Stomach smooth muscle (tissue), 2 donors: ENCODE data around the gene EN2.

Experiments
- H3K27ac ChIP-seq: one replicate; pipeline ENCODE4 v1.7.0; 2013; ENCODE audit warnings: mild to moderate bottlenecking, low read length, inconsistent platforms
- H3K27me3 ChIP-seq, 2 donors: one replicate each; pipeline ENCODE4 v1.7.0; 2013; ENCODE audit warnings: low read length in 2 of 2; ENCODE audit not compliant: insufficient read depth in 2 of 2, control insufficient read depth in 1 of 2
- H3K36me3 ChIP-seq, 2 donors: one replicate each; pipeline ENCODE4 v1.7.0; 2013; ENCODE audit warnings: low read length in 2 of 2; ENCODE audit not compliant: control insufficient read depth in 2 of 2, insufficient read depth in 2 of 2
- H3K4me1 ChIP-seq: one replicate; pipeline ENCODE4 v1.7.0; 2013; ENCODE audit warnings: low read length; ENCODE audit not compliant: control insufficient read depth, insufficient read depth
- H3K4me3 ChIP-seq, 2 donors: one replicate each; pipeline ENCODE4 v1.7.0; 2013; ENCODE audit warnings: low read length in 2 of 2
- H3K9ac ChIP-seq, 2 donors: one replicate each; pipeline ENCODE4 v1.7.0; 2013; ENCODE audit warnings: low read length in 2 of 2, mild to moderate bottlenecking in 1 of 2
- H3K9me3 ChIP-seq, 2 donors: one replicate each; pipeline ENCODE4 v1.7.0; 2013; ENCODE audit warnings: low read length in 2 of 2; ENCODE audit not compliant: control insufficient read depth in 2 of 2
- donor health status: healthy.
- donor health status: Pancreatic carcinoma.

EN2 gene

DNA sequence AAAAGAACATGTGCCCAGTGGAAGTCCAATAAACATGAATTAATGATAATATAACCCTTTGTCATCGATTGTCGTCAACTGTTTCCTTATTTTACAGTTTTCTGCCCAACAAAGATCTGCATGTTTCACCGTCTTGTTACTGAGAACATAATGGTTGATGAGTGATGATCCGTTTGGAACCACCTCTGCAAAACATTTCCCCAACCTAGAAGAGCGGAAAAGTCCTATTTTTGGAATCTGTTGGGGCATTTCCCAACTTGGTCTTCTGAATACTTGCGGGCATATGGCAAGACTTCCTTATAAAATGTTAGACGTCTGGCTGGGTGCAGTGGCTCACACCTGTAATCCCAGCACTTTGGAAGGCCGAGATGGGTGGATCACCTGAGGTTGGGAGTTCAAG lies 56.4 kb downstream of the EN2 start:
- Histone ChIP-seq H3K9ac (no peak overlapping the region), H3K36me3 (no peaks in the 10 kb centered on the region), H3K4me1 (peaks cover 2% of the 10 kb centered on the region), H3K27me3 (peaks cover 38 to 59% of the 10 kb centered on the region in 2 donors), H3K9me3 (peaks cover 0 to 3% of the 10 kb centered on the region in 2 donors), H3K4me3 (no peak overlapping the region), H3K27ac (no peak overlapping the region)
